ENCODE results near the gene PCSK5.

GRCh38 chr9:76223749-76224340, 333.4 kb downstream of the PCSK5 start:
- no peak for TF ChIP-seq CTCF (IDR thresholded peaks at IDR 0.05)
- TF ChIP-seq POLR2A (IDR thresholded peaks at IDR 0.05): no peak
- TF ChIP-seq POLR2AphosphoS5 (IDR thresholded peaks at IDR 0.05): peak; percentile 19

Data from prostate gland (tissue), 2 donors.